ENCODE measurements around the gene ZDHHC3. TPM values are rescaled to one million over a fixed set of nuclear protein-coding genes. Genes with fewer than 3 reads are reported as not detected.

Gene ZDHHC3
- total RNA-seq, 1 experiment from 2014 or later, result 58.0 TPM

GRCh38 chr3:44923632-44924456, 52.1 kb downstream of the ZDHHC3 start (continued):
- TF ChIP-seq STAT6 (CRISPR knock-in tag; conservative IDR thresholded peaks at IDR 0.05; ENCODE audit: low read depth), result no peak

- TF ChIP-seq NR1H2 (CRISPR knock-in tag; IDR thresholded peaks at IDR 0.05) (no peak), ZNF425 (CRISPR knock-in tag; conservative IDR thresholded peaks at IDR 0.05) (no peak), ZNF671 (CRISPR knock-in tag; IDR thresholded peaks at IDR 0.05) (no peak), NFATC4 (CRISPR knock-in tag; IDR thresholded peaks at IDR 0.05) (no peak), TEAD1 (CRISPR knock-in tag; IDR thresholded peaks at IDR 0.05) (no peak), CBFB (CRISPR knock-in tag; IDR thresholded peaks at IDR 0.05; ENCODE audit: low read depth) (no peak)
- DNase-seq (ENCODE audit: low spot score), result no peak
- Mint-ChIP-seq H3K4me1 (no peaks in the 10 kb centered on the region), H3K4me3 (no peak overlapping the region), H3K36me3 (no peaks in the 10 kb centered on the region), H3K27me3 (ENCODE audit: low read depth) (no peaks in the 10 kb centered on the region), H3K27ac (no peak overlapping the region), H3K9me3 (no peaks in the 10 kb centered on the region)
- CTCF ChIA-PET, result no interaction called here
- ATAC-seq, result no peak
- POLR2A ChIA-PET, result no interaction called here
Observed at GRCh38 chr3:44920081-44920480, 55.9 kb downstream of the ZDHHC3 start.

- H3K27ac Mint-ChIP-seq, result no peak overlapping the region
- ATAC-seq, result no peak; the same call in 1 of the 2 replicates
- no peak overlapping the region for H3K4me3 Mint-ChIP-seq
- ChIA-PET POLR2A (no interaction called here), CTCF (no interaction called here)
- no peak for DNase-seq (ENCODE audit: low spot score)
- no peak for TF ChIP-seq KAT7 (CRISPR knock-in tag; IDR thresholded peaks at IDR 0.05; ENCODE audit: borderline replicate concordance)
- no peaks in the 10 kb centered on the region for H3K27me3 Mint-ChIP-seq (ENCODE audit: low read depth)
- H3K36me3 Mint-ChIP-seq, result no peaks in the 10 kb centered on the region
- H3K4me1 Mint-ChIP-seq, result 0 out of 2 replicates have a peak, but pooled peaks cover 2% of the 10 kb centered on the region
- H3K9me3 Mint-ChIP-seq, result no peaks in the 10 kb centered on the region
Observed at GRCh38 chr3:44918581-44918980, 57.4 kb downstream of the ZDHHC3 start.

- Mint-ChIP-seq H3K9me3 (no peaks in the 10 kb centered on the region), H3K27ac (no peak overlapping the region), H3K27me3 (ENCODE audit: low read depth) (no peaks in the 10 kb centered on the region), H3K4me1 (0 out of 2 replicates have a peak, but pooled peaks cover 4% of the 10 kb centered on the region), H3K36me3 (no peaks in the 10 kb centered on the region), H3K4me3 (no peak overlapping the region)
- no peak for DNase-seq (ENCODE audit: low spot score)
- ChIA-PET POLR2A (no interaction called here), CTCF (no interaction called here)
- no peak for ATAC-seq
- TF ChIP-seq PRRX2 (CRISPR knock-in tag; IDR thresholded peaks at IDR 0.05), result no peak
- TF ChIP-seq TP53 (CRISPR knock-in tag; IDR thresholded peaks at IDR 0.05), result no peak
- no peak for TF ChIP-seq JUN (CRISPR knock-in tag; IDR thresholded peaks at IDR 0.05)
- TF ChIP-seq TCF7 (CRISPR knock-in tag; IDR thresholded peaks at IDR 0.05; ENCODE audit: low read depth), result no peak
- no peak for TF ChIP-seq KAT7 (CRISPR knock-in tag; IDR thresholded peaks at IDR 0.05; ENCODE audit: borderline replicate concordance)
Observed at GRCh38 chr3:44918087-44918486, 57.9 kb downstream of the ZDHHC3 start.
